Left lung (tissue), 10 donors: ENCODE data around the gene CHGA. TPM values are rescaled to one million over a fixed set of nuclear protein-coding genes. Genes with fewer than 3 reads are reported as not detected.

ENCODE experiments used
- ATAC-seq: fragments of 200-7000 bp; cut with Tn5 transposase; one replicate; pipeline ENCODE4 v1.9.1; 2020; ENCODE audit warnings: moderate library complexity
- DNase-seq, 4 donors: peaks; one replicate each; pipeline ENCODE4 v3.0.0-alpha.2; 2013 to 2020
- H3K27ac ChIP-seq, 2 donors: fragments of 200-600 bp; sonication (generic) in 1 of 2; one replicate each; pipeline versions ENCODE4 v1.5.0 to v1.8.0; 2020 to 2021
- H3K27me3 ChIP-seq, 2 donors: fragments of 200-600 bp; sonication (generic) in 1 of 2; one replicate each; pipeline versions ENCODE4 v1.5.0 to v1.8.0; 2020 to 2021
- H3K36me3 ChIP-seq, 2 donors: fragments of 200-600 bp; sonication (generic) in 1 of 2; one replicate each; pipeline versions ENCODE4 v1.5.0 to v1.8.0; 2020 to 2021
- H3K4me1 ChIP-seq, 2 donors: fragments of 200-600 bp; one replicate each; pipeline ENCODE4 v1.8.0; 2021
- H3K4me3 ChIP-seq, 2 donors: fragments of 200-600 bp; sonication (generic) in 1 of 2; one replicate each; pipeline versions ENCODE4 v1.5.0 to v1.8.0; 2020 to 2021; ENCODE audit warnings: mild to moderate bottlenecking in 1 of 2
- H3K9me3 ChIP-seq, 2 donors: fragments of 200-600 bp; sonication (generic) in 1 of 2; one replicate each; pipeline versions ENCODE4 v1.5.0 to v1.8.0; 2020 to 2021
- intact Hi-C, 2 donors: fragments of 100-400 bp; cut with DNase I; formaldehyde crosslinking; loops; one replicate each; pipeline versions ENCODE4 v1.11.2 to v1.14.2; 2022
- polyA plus RNA-seq, 6 donors: library from polyadenylated mRNA; unstranded; fragments of 120-200 nt; gene quantifications; one replicate each; pipeline ENCODE4 v1.2.1, GENCODE V29; 2013; ENCODE audit not compliant: insufficient read length in 6 of 6
- total RNA-seq, 2 donors: library from RNA; stranded (reverse); fragmentation: NEBNext Ultra II Directional; extraction: Animal tissue kit (Norgen Biotek cat#: 25700); gene quantifications; one replicate each; pipeline ENCODE4 v1.2.1, GENCODE V29; 2021
- TF ChIP-seq, protein P1 (sequence below), 2 donors: fragments of 200-600 bp; sonication (generic) in 1 of 2; IDR thresholded peaks; one replicate each; pipeline versions ENCODE4 v1.5.0 to v1.8.0; 2021; ENCODE audit warnings: antibody characterized with exemption in 2 of 2
- donor health status: DM: no; HTN: yes; CAD: no.
- donor health status: DM: no; HTN: no; CAD: no.

CHGA gene
- total and polyA plus RNA-seq, 8 donors: 0.12 to 4.5 (median 3.1) TPM; not detected in 1

DNA sequence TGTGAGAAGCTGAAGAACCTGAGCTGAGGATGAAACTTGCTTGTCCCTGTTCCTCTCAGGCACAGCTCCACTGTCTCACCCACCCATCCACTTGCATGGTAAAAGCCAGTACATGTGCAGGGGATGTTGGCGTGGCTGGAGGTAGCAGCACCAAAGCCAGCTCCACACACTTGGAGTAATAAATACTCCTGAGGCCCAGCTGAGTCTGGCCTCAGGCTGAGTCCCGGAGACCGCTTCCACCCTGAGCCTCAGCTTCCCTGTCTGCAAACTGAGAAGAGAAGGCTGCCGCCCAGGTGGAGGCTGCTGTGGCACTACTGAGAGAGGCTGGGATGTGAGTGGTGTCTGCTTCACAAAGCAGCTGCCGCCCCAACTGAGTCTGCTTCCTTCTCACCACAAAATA is 19.2 kb downstream of the CHGA start:
- H3K4me3 ChIP-seq: no peak overlapping the region
- intact Hi-C loops: no loop called here
- peaks cover 0 to 93% of the 10 kb centered on the region in 2 donors for H3K36me3 ChIP-seq
- no peak for ATAC-seq
- no peaks in the 10 kb centered on the region for H3K27me3 ChIP-seq
- peak in 1 of 4 donors; percentile 47 for DNase-seq
- H3K4me1 ChIP-seq: no peaks in the 10 kb centered on the region
- H3K9me3 ChIP-seq: no peaks in the 10 kb centered on the region
- TF ChIP-seq, protein P1, sequence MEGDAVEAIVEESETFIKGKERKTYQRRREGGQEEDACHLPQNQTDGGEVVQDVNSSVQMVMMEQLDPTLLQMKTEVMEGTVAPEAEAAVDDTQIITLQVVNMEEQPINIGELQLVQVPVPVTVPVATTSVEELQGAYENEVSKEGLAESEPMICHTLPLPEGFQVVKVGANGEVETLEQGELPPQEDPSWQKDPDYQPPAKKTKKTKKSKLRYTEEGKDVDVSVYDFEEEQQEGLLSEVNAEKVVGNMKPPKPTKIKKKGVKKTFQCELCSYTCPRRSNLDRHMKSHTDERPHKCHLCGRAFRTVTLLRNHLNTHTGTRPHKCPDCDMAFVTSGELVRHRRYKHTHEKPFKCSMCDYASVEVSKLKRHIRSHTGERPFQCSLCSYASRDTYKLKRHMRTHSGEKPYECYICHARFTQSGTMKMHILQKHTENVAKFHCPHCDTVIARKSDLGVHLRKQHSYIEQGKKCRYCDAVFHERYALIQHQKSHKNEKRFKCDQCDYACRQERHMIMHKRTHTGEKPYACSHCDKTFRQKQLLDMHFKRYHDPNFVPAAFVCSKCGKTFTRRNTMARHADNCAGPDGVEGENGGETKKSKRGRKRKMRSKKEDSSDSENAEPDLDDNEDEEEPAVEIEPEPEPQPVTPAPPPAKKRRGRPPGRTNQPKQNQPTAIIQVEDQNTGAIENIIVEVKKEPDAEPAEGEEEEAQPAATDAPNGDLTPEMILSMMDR (IDR thresholded peaks at IDR 0.05): no peak
- H3K27ac ChIP-seq: no peak overlapping the region

DNA sequence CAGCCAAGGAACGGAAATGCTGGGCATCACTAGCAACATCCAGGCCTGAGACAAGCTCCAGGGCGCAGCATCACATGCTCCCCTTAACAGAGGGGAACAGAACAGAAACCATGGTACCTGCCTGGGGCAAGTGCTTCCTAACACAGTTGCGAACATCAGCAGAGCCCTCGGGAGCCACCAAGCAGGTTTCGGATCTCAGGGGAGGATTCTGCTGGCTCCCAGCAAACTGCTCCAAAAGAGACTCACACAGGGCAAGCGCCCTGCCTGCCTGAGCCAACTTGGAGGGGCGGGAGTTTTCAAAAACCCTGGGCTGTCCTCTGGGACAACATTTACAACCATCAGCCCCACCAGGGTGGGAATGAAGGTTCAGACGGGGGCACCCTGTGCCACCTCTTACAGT is 19.6 kb downstream of the CHGA start:
- H3K36me3 ChIP-seq: peaks cover 0 to 93% of the 10 kb centered on the region in 2 donors

DNA sequence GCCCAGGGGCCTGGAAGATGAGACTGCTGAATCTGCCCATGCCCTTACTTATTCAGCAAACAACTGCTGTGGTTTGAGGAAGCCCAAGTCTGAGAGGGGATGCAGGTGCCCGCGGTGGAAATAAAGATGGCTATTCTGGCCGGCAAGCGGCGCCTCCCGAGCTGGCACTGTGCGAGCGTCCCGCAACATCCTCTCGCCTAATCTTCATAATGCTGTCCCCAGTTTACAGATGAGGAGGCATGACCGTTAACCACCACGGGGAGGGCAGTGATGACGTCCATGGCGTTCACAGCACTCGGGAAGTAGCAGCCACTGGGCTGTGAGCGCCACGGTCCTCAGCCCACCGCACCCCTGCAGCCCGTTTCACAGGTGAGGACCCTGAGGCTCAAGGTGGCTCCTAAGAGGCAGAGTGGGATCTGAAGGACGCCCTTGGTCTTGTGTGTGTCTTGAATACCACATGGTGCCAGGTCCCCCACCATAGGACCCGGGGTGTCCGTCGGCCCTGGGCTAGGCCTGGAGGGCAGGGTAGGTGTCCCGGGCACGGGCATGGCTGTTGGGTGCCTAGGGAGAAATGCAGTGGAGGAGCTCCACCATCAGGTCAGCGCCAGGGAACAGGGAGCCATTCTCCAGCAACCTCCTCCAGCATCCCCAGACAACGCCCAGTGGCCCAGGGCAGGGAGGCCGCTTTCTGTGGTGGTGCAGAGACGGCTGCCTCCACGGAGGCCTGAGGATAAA is 20.2 kb downstream of the CHGA start:
- DNase-seq: peak in 1 of 4 donors; percentile 69
- Histone ChIP-seq H3K27me3 (no peaks in the 10 kb centered on the region), H3K4me1 (no peaks in the 10 kb centered on the region), H3K27ac (no peak overlapping the region), H3K4me3 (no peak overlapping the region), H3K36me3 (peaks cover 0 to 95% of the 10 kb centered on the region in 2 donors), H3K9me3 (no peaks in the 10 kb centered on the region)
- TF ChIP-seq, protein P1 (IDR thresholded peaks at IDR 0.05): no peak
- intact Hi-C loops: no loop called here
- no peak for ATAC-seq

More for the DNA sequence above, 19.6 kb downstream of the CHGA start:
- Histone ChIP-seq H3K27ac (no peak overlapping the region), H3K4me1 (no peaks in the 10 kb centered on the region), H3K4me3 (no peak overlapping the region), H3K27me3 (no peaks in the 10 kb centered on the region), H3K9me3 (no peaks in the 10 kb centered on the region)
- no peak for ATAC-seq
- peak in 1 of 4 donors; percentile 31 for DNase-seq
- TF ChIP-seq, protein P1 (IDR thresholded peaks at IDR 0.05): no peak
- intact Hi-C loops: no loop called here

DNA sequence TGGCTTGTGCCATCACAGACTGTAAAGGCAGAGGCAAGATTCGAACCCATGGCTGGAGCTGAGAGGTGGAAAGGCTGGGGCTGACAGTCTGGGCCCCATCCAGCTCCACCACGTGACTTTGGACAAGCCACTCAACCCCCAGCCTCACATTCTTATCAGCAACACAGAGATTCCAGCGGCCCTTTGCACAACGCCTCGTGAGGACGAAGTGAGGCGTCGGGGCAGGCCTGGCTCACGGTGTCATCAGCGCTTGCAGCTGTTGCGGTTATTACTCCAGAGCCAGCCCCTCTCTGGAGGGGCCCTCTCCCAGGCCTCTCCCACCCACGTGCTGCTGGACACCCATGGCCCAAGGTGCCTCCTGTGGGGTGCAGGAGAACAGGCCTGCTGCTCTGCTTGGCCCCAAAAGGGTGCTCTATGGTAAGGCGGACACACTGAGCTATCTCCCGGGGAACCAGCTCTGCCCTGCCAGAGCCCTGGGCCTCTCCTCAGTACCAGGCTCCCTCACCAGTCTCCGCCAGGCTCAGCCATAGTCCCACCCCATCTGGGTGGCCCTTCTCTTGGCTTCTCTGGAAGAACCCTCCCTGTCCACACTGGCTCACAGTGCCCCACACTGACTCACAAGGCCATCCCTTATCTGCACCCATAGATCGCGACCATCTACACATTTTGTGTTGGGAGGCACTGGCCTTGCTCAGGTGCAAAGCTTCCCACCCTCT is 21.1 kb downstream of the CHGA start:
- peaks cover 0 to 95% of the 10 kb centered on the region in 2 donors for H3K36me3 ChIP-seq
- intact Hi-C loops: no loop called here
- peak in 1 of 4 donors; percentile 70 for DNase-seq
- ATAC-seq: no peak
- H3K4me3 ChIP-seq: no peak overlapping the region
- H3K27ac ChIP-seq: no peak overlapping the region
- H3K4me1 ChIP-seq: no peaks in the 10 kb centered on the region
- TF ChIP-seq, protein P1 (IDR thresholded peaks at IDR 0.05): no peak
- H3K9me3 ChIP-seq: no peaks in the 10 kb centered on the region
- no peaks in the 10 kb centered on the region for H3K27me3 ChIP-seq

DNA sequence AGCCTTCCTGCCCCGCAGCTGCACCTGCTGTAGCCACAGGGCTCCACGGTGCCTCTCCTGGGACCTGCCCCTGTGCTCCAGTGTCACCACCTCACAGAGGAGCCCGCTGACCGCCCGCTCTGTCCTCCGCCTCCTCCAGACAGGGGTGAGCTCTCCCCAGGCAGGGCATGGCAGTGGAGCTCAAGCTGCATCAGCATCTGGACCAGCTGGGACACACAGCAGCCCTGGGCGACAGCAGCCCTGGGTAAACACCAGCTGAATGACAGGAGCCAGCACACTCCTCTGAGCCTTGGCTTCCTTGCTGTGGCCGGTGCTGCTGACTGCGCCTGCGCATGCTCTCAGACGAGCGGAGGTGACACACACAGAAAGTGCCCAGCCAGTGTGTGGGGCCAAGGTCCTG is 22.0 kb downstream of the CHGA start:
- no peaks in the 10 kb centered on the region for H3K27me3 ChIP-seq
- H3K27ac ChIP-seq: no peak overlapping the region
- TF ChIP-seq, protein P1 (IDR thresholded peaks at IDR 0.05): no peak
- intact Hi-C loops: no loop called here
- ATAC-seq: no peak
- no peaks in the 10 kb centered on the region for H3K9me3 ChIP-seq
- peak in 1 of 4 donors; percentile 75 for DNase-seq
- no peak overlapping the region for H3K4me3 ChIP-seq
- peaks cover 0 to 99% of the 10 kb centered on the region in 2 donors for H3K36me3 ChIP-seq
- H3K4me1 ChIP-seq: no peaks in the 10 kb centered on the region
